CD4-positive, alpha-beta T cell treated with Interleukin-12 subunit alpha and Interleukin-12 subunit beta, for 1 hour (primary cell): Measurements from ENCODE around the gene SNX10.
A peak's percentile ranks its signal among the peaks of the same experiment; 100 is the strongest.
"Not testable (repeated sequence)": the region's sequence is repeated elsewhere in the genome, so short reads cannot be mapped to it uniquely, and the experiment has no call there.

Experiments
- DNase-seq: peaks from one replicate; pipeline ENCODE4 v3.0.0-alpha.2; 2020

SNX10 gene

GRCh38 chr7:26291699-26292538, at the start of gene SNX10:
SNX10 (plus strand) TSS chr7:26291862; CDS start chr7:26346443, 54,581 bp downstream.
- peak; percentile 77 for DNase-seq

- no peak for DNase-seq
Observed at GRCh38 chr7:26245150-26245549, 46.5 kb upstream of the SNX10 start.

- DNase-seq, result no peak
Observed at GRCh38 chr7:26250239-26250638, 41.4 kb upstream of the SNX10 start.

- DNase-seq, result not testable (repeated sequence)
Observed at GRCh38 chr7:26261866-26262265, 29.8 kb upstream of the SNX10 start.

- no peak for DNase-seq
Observed at GRCh38 chr7:26265065-26265464, 26.6 kb upstream of the SNX10 start.

GRCh38 chr7:26265499-26266075, 26.1 kb upstream of the SNX10 start:
- no peak for DNase-seq

- DNase-seq, result no peak
Observed at GRCh38 chr7:26267601-26268166, 24.0 kb upstream of the SNX10 start.

GRCh38 chr7:26275213-26275612, 16.4 kb upstream of the SNX10 start:
- DNase-seq, result no peak

GRCh38 chr7:26278770-26279169, 12.9 kb upstream of the SNX10 start:
- DNase-seq, result peak; percentile 42

- DNase-seq, result peak; percentile 65
Observed at GRCh38 chr7:26279405-26279804, 12.3 kb upstream of the SNX10 start.

- no peak for DNase-seq
Observed at GRCh38 chr7:26280097-26280496, 11.6 kb upstream of the SNX10 start.

GRCh38 chr7:26280723-26281122, 10.9 kb upstream of the SNX10 start:
- no peak for DNase-seq

- DNase-seq, result no peak
Observed at GRCh38 chr7:26284477-26284876, 7.2 kb upstream of the SNX10 start.

GRCh38 chr7:26284995-26285632, 6.5 kb upstream of the SNX10 start:
- DNase-seq, result no peak

- no peak for DNase-seq
Observed at GRCh38 chr7:26286157-26286556, 5.5 kb upstream of the SNX10 start.

GRCh38 chr7:26288126-26288525, 3.5 kb upstream of the SNX10 start:
- DNase-seq, result not testable (repeated sequence)

- no peak for DNase-seq
Observed at GRCh38 chr7:26291251-26291650, 411 bp upstream of the SNX10 start.

GRCh38 chr7:26292768-26293560, 1.3 kb downstream of the SNX10 start:
- DNase-seq, result no peak

- DNase-seq, result peak; percentile 84
Observed at GRCh38 chr7:26293569-26294308, 2.1 kb downstream of the SNX10 start.

GRCh38 chr7:26295015-26295414, 3.4 kb downstream of the SNX10 start:
- no peak for DNase-seq

GRCh38 chr7:26295586-26295985, 3.9 kb downstream of the SNX10 start:
- no peak for DNase-seq

GRCh38 chr7:26298472-26299058, 6.9 kb downstream of the SNX10 start:
- no peak for DNase-seq
